PC-3 (cell line): ENCODE results near the gene UBE3D.

Experiments
- EZH2 ChIP-seq: fragments of 300-600 bp; sonication (generic); IDR thresholded peaks from one replicate; pipeline ENCODE4 v1.6.1; 2017; ENCODE audit warnings: antibody characterized with exemption, mild to moderate bottlenecking, low read length; ENCODE audit not compliant: unreplicated experiment
- TF ChIP-seq, protein P1 (sequence below): fragments of 300-600 bp; sonication (generic); conservative IDR thresholded peaks from 2 replicates; pipeline ENCODE4 v1.5.1; 2017; ENCODE audit warnings: antibody characterized with exemption, low read depth, mild to moderate bottlenecking, low read length

- TF ChIP-seq, protein P1, sequence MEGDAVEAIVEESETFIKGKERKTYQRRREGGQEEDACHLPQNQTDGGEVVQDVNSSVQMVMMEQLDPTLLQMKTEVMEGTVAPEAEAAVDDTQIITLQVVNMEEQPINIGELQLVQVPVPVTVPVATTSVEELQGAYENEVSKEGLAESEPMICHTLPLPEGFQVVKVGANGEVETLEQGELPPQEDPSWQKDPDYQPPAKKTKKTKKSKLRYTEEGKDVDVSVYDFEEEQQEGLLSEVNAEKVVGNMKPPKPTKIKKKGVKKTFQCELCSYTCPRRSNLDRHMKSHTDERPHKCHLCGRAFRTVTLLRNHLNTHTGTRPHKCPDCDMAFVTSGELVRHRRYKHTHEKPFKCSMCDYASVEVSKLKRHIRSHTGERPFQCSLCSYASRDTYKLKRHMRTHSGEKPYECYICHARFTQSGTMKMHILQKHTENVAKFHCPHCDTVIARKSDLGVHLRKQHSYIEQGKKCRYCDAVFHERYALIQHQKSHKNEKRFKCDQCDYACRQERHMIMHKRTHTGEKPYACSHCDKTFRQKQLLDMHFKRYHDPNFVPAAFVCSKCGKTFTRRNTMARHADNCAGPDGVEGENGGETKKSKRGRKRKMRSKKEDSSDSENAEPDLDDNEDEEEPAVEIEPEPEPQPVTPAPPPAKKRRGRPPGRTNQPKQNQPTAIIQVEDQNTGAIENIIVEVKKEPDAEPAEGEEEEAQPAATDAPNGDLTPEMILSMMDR = no peak
- no peak for TF ChIP-seq EZH2
Measured at GRCh38 chr6:82910820-82911219, 154.8 kb downstream of the UBE3D start.
